WTC11 (cell line): ENCODE measurements around the gene ASXL3.

ENCODE experiments used
- ETV6 ChIP-seq: sonication (generic); formaldehyde crosslinking; IDR thresholded peaks from 2 replicates; pipeline ENCODE4 v1.8.1; 2022; ENCODE audit warnings: mild to moderate bottlenecking, missing genetic modification reagents
- IRF2 ChIP-seq: sonication (generic); formaldehyde crosslinking; IDR thresholded peaks from 2 replicates; pipeline ENCODE4 v1.8.0; 2022; ENCODE audit warnings: low read depth, missing genetic modification reagents, borderline replicate concordance
- ZNF263 ChIP-seq: sonication (generic); formaldehyde crosslinking; IDR thresholded peaks from 2 replicates; pipeline ENCODE4 v1.8.1; 2022; ENCODE audit warnings: low read depth, mild to moderate bottlenecking, moderate library complexity, missing genetic modification reagents
- TF ChIP-seq, protein P1 (sequence below): fragments of 200-600 bp; IDR thresholded peaks from 2 replicates; pipeline ENCODE4 v1.8.0; 2022; ENCODE audit warnings: antibody characterized with exemption
- TF ChIP-seq, protein P2 (sequence below): sonication (generic); formaldehyde crosslinking; IDR thresholded peaks from 2 replicates; pipeline ENCODE4 v1.8.0; 2022; ENCODE audit warnings: missing genetic modification reagents
- TF ChIP-seq, protein P3 (sequence below): sonication (generic); formaldehyde crosslinking; IDR thresholded peaks from 2 replicates; pipeline ENCODE4 v1.8.1; 2023; ENCODE audit warnings: mild to moderate bottlenecking, missing genetic modification reagents
- TF ChIP-seq, protein P4 (sequence below): sonication (generic); formaldehyde crosslinking; IDR thresholded peaks from 2 replicates; pipeline ENCODE4 v1.8.1; 2023; ENCODE audit warnings: mild to moderate bottlenecking, moderate library complexity, missing genetic modification reagents
- TF ChIP-seq, protein P5 (sequence below): sonication (generic); formaldehyde crosslinking; IDR thresholded peaks from 2 replicates; pipeline ENCODE4 v1.8.1; 2023; ENCODE audit warnings: mild to moderate bottlenecking, missing genetic modification reagents, borderline replicate concordance
- TF ChIP-seq, protein P6 (sequence below): sonication (generic); formaldehyde crosslinking; IDR thresholded peaks from 2 replicates; pipeline ENCODE4 v1.8.1; 2022; ENCODE audit warnings: mild to moderate bottlenecking, moderate library complexity, missing genetic modification reagents

DNA sequence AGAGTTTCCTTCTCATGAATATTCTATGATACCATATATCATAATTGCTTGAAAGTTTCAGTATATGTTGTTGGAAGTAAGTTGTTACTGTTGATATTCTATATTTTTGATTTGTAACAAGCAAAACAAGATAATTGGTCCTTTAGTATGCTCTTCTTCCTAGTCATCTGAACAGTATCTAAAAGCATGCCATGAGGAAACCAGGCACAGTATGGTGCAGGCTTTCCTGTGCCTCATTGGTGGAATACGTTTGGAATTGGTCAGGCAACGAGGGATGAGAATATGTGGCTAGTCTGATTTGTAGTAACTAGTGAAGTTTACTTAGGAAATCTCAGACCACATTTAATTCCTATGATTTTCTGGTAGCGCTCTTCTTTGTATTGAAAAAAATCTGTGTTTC lies 22.8 kb downstream of the ASXL3 start:
- TF ChIP-seq, protein P1, sequence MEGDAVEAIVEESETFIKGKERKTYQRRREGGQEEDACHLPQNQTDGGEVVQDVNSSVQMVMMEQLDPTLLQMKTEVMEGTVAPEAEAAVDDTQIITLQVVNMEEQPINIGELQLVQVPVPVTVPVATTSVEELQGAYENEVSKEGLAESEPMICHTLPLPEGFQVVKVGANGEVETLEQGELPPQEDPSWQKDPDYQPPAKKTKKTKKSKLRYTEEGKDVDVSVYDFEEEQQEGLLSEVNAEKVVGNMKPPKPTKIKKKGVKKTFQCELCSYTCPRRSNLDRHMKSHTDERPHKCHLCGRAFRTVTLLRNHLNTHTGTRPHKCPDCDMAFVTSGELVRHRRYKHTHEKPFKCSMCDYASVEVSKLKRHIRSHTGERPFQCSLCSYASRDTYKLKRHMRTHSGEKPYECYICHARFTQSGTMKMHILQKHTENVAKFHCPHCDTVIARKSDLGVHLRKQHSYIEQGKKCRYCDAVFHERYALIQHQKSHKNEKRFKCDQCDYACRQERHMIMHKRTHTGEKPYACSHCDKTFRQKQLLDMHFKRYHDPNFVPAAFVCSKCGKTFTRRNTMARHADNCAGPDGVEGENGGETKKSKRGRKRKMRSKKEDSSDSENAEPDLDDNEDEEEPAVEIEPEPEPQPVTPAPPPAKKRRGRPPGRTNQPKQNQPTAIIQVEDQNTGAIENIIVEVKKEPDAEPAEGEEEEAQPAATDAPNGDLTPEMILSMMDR, result no peak
- TF ChIP-seq, protein P2, sequence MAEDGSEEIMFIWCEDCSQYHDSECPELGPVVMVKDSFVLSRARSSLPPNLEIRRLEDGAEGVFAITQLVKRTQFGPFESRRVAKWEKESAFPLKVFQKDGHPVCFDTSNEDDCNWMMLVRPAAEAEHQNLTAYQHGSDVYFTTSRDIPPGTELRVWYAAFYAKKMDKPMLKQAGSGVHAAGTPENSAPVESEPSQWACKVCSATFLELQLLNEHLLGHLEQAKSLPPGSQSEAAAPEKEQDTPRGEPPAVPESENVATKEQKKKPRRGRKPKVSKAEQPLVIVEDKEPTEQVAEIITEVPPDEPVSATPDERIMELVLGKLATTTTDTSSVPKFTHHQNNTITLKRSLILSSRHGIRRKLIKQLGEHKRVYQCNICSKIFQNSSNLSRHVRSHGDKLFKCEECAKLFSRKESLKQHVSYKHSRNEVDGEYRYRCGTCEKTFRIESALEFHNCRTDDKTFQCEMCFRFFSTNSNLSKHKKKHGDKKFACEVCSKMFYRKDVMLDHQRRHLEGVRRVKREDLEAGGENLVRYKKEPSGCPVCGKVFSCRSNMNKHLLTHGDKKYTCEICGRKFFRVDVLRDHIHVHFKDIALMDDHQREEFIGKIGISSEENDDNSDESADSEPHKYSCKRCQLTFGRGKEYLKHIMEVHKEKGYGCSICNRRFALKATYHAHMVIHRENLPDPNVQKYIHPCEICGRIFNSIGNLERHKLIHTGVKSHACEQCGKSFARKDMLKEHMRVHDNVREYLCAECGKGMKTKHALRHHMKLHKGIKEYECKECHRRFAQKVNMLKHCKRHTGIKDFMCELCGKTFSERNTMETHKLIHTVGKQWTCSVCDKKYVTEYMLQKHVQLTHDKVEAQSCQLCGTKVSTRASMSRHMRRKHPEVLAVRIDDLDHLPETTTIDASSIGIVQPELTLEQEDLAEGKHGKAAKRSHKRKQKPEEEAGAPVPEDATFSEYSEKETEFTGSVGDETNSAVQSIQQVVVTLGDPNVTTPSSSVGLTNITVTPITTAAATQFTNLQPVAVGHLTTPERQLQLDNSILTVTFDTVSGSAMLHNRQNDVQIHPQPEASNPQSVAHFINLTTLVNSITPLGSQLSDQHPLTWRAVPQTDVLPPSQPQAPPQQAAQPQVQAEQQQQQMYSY, result no peak
- TF ChIP-seq, protein P3, sequence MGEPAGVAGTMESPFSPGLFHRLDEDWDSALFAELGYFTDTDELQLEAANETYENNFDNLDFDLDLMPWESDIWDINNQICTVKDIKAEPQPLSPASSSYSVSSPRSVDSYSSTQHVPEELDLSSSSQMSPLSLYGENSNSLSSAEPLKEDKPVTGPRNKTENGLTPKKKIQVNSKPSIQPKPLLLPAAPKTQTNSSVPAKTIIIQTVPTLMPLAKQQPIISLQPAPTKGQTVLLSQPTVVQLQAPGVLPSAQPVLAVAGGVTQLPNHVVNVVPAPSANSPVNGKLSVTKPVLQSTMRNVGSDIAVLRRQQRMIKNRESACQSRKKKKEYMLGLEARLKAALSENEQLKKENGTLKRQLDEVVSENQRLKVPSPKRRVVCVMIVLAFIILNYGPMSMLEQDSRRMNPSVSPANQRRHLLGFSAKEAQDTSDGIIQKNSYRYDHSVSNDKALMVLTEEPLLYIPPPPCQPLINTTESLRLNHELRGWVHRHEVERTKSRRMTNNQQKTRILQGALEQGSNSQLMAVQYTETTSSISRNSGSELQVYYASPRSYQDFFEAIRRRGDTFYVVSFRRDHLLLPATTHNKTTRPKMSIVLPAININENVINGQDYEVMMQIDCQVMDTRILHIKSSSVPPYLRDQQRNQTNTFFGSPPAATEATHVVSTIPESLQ (CRISPR knock-in tag), result no peak
- TF ChIP-seq IRF2 (no peak), ETV6 (CRISPR knock-in tag) (no peak), ZNF263 (CRISPR knock-in tag) (no peak)
- TF ChIP-seq, protein P4, sequence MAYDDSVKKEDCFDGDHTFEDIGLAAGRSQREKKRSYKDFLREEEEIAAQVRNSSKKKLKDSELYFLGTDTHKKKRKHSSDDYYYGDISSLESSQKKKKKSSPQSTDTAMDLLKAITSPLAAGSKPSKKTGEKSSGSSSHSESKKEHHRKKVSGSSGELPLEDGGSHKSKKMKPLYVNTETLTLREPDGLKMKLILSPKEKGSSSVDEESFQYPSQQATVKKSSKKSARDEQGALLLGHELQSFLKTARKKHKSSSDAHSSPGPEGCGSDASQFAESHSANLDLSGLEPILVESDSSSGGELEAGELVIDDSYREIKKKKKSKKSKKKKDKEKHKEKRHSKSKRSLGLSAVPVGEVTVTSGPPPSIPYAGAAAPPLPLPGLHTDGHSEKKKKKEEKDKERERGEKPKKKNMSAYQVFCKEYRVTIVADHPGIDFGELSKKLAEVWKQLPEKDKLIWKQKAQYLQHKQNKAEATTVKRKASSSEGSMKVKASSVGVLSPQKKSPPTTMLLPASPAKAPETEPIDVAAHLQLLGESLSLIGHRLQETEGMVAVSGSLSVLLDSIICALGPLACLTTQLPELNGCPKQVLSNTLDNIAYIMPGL, result no peak
- TF ChIP-seq, protein P5, sequence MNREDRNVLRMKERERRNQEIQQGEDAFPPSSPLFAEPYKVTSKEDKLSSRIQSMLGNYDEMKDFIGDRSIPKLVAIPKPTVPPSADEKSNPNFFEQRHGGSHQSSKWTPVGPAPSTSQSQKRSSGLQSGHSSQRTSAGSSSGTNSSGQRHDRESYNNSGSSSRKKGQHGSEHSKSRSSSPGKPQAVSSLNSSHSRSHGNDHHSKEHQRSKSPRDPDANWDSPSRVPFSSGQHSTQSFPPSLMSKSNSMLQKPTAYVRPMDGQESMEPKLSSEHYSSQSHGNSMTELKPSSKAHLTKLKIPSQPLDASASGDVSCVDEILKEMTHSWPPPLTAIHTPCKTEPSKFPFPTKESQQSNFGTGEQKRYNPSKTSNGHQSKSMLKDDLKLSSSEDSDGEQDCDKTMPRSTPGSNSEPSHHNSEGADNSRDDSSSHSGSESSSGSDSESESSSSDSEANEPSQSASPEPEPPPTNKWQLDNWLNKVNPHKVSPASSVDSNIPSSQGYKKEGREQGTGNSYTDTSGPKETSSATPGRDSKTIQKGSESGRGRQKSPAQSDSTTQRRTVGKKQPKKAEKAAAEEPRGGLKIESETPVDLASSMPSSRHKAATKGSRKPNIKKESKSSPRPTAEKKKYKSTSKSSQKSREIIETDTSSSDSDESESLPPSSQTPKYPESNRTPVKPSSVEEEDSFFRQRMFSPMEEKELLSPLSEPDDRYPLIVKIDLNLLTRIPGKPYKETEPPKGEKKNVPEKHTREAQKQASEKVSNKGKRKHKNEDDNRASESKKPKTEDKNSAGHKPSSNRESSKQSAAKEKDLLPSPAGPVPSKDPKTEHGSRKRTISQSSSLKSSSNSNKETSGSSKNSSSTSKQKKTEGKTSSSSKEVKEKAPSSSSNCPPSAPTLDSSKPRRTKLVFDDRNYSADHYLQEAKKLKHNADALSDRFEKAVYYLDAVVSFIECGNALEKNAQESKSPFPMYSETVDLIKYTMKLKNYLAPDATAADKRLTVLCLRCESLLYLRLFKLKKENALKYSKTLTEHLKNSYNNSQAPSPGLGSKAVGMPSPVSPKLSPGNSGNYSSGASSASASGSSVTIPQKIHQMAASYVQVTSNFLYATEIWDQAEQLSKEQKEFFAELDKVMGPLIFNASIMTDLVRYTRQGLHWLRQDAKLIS (CRISPR knock-in tag), result no peak
- TF ChIP-seq, protein P6, sequence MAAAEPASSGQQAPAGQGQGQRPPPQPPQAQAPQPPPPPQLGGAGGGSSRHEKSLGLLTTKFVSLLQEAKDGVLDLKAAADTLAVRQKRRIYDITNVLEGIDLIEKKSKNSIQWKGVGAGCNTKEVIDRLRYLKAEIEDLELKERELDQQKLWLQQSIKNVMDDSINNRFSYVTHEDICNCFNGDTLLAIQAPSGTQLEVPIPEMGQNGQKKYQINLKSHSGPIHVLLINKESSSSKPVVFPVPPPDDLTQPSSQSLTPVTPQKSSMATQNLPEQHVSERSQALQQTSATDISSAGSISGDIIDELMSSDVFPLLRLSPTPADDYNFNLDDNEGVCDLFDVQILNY, result no peak
